Mucosa of rectum (tissue), 2 donors: ENCODE results near the gene NKD1.

Source experiments
- H3K27ac ChIP-seq, 2 donors: one replicate each; pipeline ENCODE4 v1.7.0; 2013; ENCODE audit warnings: inconsistent platforms in 2 of 2, low read depth in 2 of 2, low read length in 2 of 2
- H3K27me3 ChIP-seq, 2 donors: one replicate each; pipeline ENCODE4 v1.7.0; 2013; ENCODE audit warnings: low read length in 2 of 2; ENCODE audit not compliant: control insufficient read depth in 2 of 2, insufficient read depth in 2 of 2
- H3K36me3 ChIP-seq, 2 donors: one replicate each; pipeline ENCODE4 v1.7.0; 2013; ENCODE audit warnings: low read length in 2 of 2; ENCODE audit not compliant: control insufficient read depth in 2 of 2, insufficient read depth in 2 of 2
- H3K4me1 ChIP-seq, 2 donors: one replicate each; pipeline ENCODE4 v1.7.0; 2013; ENCODE audit warnings: low read length in 2 of 2, mild to moderate bottlenecking in 1 of 2; ENCODE audit not compliant: control insufficient read depth in 2 of 2, insufficient read depth in 2 of 2
- H3K4me3 ChIP-seq, 2 donors: one replicate each; pipeline ENCODE4 v1.7.0; 2013; ENCODE audit warnings: low read length in 2 of 2
- H3K9ac ChIP-seq, 2 donors: one replicate each; pipeline ENCODE4 v1.7.0; 2013; ENCODE audit warnings: low read length in 2 of 2, low read depth in 1 of 2, mild to moderate bottlenecking in 1 of 2
- H3K9me3 ChIP-seq, 2 donors: one replicate each; pipeline ENCODE4 v1.7.0; 2013; ENCODE audit warnings: low read length in 2 of 2; ENCODE audit not compliant: control insufficient read depth in 2 of 2
- donor health status: healthy.
- donor health status: Normal muscosa, but diverticular disease.

The NKD1 gene

DNA sequence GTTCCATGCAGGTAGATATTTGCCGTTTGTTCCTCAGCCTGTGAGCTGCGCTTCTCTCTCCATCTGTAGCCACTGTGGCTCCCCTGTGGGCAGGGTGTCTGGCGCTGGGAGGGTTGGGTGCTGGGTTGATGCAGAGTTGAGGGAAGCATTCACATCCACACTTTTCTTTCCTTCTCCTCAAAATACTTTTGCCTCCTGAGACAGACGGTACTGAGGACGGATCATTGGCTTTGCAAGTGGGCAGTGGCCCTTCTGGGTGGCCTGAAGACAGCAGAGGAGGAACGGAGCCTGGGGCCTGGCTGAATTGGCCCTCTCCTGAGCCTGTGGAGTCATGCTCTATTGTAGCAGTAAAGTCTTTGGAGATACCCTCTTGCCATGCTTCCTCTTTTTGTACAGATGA is 43.0 kb downstream of the NKD1 start:
- Histone ChIP-seq H3K27ac (no peak overlapping the region), H3K27me3 (no peaks in the 10 kb centered on the region), H3K36me3 (no peaks in the 10 kb centered on the region), H3K9ac (no peak overlapping the region), H3K9me3 (no peaks in the 10 kb centered on the region), H3K4me1 (no peaks in the 10 kb centered on the region), H3K4me3 (no peak overlapping the region)

DNA sequence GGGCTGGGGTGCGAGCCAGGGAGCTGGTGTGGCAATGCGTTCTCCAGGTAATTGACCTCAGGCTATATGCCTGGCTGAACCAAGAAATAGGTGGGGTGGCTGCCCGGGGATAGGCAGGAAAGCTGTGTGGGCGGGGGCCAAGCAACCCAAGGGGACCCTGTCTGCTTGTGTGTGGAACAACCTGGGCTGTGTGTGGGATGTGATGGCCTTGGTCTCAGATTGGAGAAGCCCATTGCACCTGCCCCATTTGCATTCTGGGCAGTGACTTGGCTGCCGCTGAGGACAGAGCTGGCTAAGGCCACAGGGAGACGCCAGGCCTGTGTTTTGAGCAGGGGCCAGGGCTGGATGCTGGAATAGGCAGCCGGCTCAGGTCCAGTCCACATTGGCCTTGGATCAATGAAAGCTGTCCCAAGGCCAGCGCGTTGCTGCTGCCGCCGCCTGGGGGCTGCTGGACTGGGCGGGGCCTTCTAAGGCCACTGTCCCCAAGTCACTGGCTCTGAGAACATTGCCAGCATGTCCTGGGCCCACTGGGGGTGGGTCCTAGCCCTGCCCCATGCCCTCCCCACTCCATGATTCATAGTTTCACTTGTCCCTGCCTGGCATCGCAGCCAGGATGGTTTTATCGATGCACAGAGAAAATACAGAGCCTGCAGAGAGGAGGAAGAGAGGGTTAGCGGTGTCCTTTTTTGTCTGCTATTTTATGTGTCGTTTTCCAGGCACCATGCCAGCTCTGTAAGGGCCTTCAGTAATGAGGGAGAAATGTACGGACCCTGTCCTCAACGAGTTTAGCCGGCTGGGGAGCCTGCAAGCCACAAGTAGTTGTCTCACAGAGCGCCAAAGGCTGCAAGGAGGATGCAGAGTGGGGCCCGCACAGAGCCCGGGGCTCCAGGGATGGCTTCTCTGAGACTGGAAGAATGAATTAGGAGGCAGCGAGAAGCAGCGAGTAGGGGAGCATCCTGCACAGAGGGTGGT is 43.9 kb downstream of the NKD1 start:
- H3K27me3 ChIP-seq: no peaks in the 10 kb centered on the region
- no peaks in the 10 kb centered on the region for H3K9me3 ChIP-seq
- H3K9ac ChIP-seq: no peak overlapping the region
- no peaks in the 10 kb centered on the region for H3K4me1 ChIP-seq
- H3K4me3 ChIP-seq: no peak overlapping the region
- H3K27ac ChIP-seq: no peak overlapping the region
- H3K36me3 ChIP-seq: no peaks in the 10 kb centered on the region

DNA sequence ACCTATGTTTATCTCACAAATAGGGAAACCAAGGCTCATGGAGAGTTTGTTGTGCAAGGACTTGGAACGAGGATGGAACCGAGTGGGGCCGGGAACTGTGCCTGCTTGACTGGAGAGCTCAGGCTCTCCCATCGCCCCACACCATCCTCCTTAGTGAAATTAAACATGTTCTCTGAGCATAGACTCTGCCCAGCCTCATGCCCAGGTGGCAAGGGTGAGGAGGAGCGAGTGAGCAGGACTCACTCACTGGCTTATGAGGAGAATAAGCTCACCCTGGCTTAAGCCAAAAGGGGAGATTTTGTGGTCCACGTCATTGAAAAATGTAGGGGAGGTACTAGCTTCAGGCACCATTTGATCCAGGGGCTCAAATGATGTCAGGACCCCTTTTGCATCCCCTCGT is 44.8 kb downstream of the NKD1 start:
- Histone ChIP-seq H3K27me3 (no peaks in the 10 kb centered on the region), H3K36me3 (no peaks in the 10 kb centered on the region), H3K27ac (no peak overlapping the region), H3K4me3 (no peak overlapping the region), H3K9me3 (no peaks in the 10 kb centered on the region), H3K4me1 (no peaks in the 10 kb centered on the region), H3K9ac (no peak overlapping the region)

DNA sequence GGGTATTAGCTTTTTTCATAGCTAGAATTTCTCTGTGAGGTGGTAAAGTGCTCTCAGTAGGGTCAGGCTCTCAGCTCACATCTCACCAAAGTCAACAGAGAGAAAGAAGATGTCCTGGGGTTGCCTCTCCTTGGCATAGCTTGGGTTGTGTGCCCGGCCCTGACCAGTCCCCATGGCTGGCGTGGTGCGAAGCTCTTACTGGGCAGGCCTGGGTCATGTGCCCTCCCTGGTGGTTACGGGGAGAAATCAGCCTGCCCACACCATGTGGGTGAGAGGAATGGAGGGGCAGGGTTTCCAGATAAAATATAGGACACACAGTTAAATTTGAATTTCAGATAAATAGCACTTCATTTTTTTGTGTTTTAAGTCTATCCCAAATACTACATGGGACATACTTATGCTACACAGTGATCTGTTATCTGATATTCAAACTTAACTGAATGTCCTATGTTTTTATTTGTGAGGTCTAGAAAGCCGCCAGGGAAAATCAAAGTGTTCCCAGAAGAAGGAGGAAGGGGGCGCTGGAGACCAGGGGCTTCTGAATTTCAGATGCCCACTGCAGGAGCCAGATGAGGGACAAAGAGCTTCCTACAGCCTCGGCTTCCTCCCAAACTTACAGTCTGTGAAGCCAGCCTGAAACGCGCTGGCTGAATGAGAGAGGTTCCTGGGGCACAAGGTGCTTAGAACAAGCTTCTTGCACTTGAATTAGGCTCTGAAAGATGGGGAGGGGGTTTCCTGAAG is 45.4 kb downstream of the NKD1 start:
- Histone ChIP-seq H3K36me3 (no peaks in the 10 kb centered on the region), H3K4me3 (no peak overlapping the region), H3K4me1 (no peaks in the 10 kb centered on the region), H3K27ac (no peak overlapping the region), H3K27me3 (no peaks in the 10 kb centered on the region), H3K9me3 (no peaks in the 10 kb centered on the region), H3K9ac (no peak overlapping the region)

GRCh38 chr16:50594308-50595260 is 46.4 kb downstream of the NKD1 start:
- Histone ChIP-seq H3K27me3 (no peaks in the 10 kb centered on the region), H3K36me3 (no peaks in the 10 kb centered on the region), H3K9me3 (no peaks in the 10 kb centered on the region), H3K9ac (no peak overlapping the region), H3K4me1 (no peaks in the 10 kb centered on the region), H3K27ac (no peak overlapping the region), H3K4me3 (no peak overlapping the region)

DNA sequence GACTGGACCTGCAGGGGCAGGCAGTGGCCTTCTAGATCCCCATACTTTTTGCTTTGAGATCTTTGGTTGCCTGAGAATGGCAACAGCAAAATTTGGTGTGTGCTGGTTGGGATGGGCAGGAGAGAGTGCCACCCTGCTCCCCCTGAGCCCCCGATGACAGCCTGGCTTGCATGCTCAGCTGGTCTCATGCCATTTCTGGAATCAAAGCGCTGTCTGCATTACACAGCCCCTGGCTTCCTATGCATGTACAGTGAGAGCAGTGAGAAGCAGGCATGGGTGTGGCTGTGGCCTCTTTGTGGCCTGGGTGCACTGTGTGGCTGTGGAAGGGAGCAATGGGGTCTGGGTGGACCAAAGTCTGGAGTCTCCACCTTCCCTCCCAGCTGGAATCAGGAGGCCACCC is 47.7 kb downstream of the NKD1 start:
- Histone ChIP-seq H3K4me1 (no peaks in the 10 kb centered on the region), H3K36me3 (no peaks in the 10 kb centered on the region), H3K9ac (no peak overlapping the region), H3K9me3 (no peaks in the 10 kb centered on the region), H3K4me3 (no peak overlapping the region), H3K27me3 (no peaks in the 10 kb centered on the region), H3K27ac (no peak overlapping the region)

- no peaks in the 10 kb centered on the region for H3K9me3 ChIP-seq
- no peaks in the 10 kb centered on the region for H3K4me1 ChIP-seq
- H3K27me3 ChIP-seq: no peaks in the 10 kb centered on the region
- no peak overlapping the region for H3K9ac ChIP-seq
- H3K27ac ChIP-seq: no peak overlapping the region
- no peak overlapping the region for H3K4me3 ChIP-seq
- no peaks in the 10 kb centered on the region for H3K36me3 ChIP-seq
Measured at GRCh38 chr16:50596762-50597450, 48.7 kb downstream of the NKD1 start.

GRCh38 chr16:50597563-50598255 is 49.5 kb downstream of the NKD1 start:
- peaks cover 3 to 5% of the 10 kb centered on the region in 2 donors for H3K4me1 ChIP-seq

GRCh38 chr16:50598256-50598894 is 50.2 kb downstream of the NKD1 start:
- no peaks in the 10 kb centered on the region for H3K36me3 ChIP-seq
- H3K4me1 ChIP-seq: peaks cover 4 to 8% of the 10 kb centered on the region in 2 donors
- H3K9me3 ChIP-seq: no peaks in the 10 kb centered on the region
- peak overlapping the region in 1 of 2 donors; percentile 32 for H3K27ac ChIP-seq
- no peaks in the 10 kb centered on the region for H3K27me3 ChIP-seq
- H3K4me3 ChIP-seq: no peak overlapping the region
- no peak overlapping the region for H3K9ac ChIP-seq

More at GRCh38 chr16:50597563-50598255, 49.5 kb downstream of the NKD1 start:
- Histone ChIP-seq H3K4me3 (no peak overlapping the region), H3K27me3 (no peaks in the 10 kb centered on the region), H3K36me3 (no peaks in the 10 kb centered on the region), H3K27ac (no peak overlapping the region), H3K9me3 (no peaks in the 10 kb centered on the region), H3K9ac (no peak overlapping the region)
